Kidney (tissue), 14 donors: Measurements from ENCODE around the gene ULK4. TPM values are rescaled to one million over a fixed set of nuclear protein-coding genes. Genes with fewer than 3 reads are reported as not detected.

ENCODE experiments used
- DNase-seq, 5 donors: peaks; one replicate each; pipeline ENCODE4 v3.0.0-alpha.2; 2013 to 2020
- FAIRE-seq: peaks from 2 replicates; lab custom pipeline; 2012; peaks lifted over from hg19 to GRCh38; lab: Jason Lieb, UNC
- H3K27ac ChIP-seq, 2 donors: one replicate each; pipeline ENCODE4 v1.7.0; 2013; ENCODE audit warnings: low read depth in 2 of 2, low read length in 2 of 2, inconsistent platforms in 1 of 2
- H3K27me3 ChIP-seq: one replicate; pipeline ENCODE4 v1.7.1; 2013; ENCODE audit warnings: low read length, inconsistent platforms; ENCODE audit not compliant: control insufficient read depth, insufficient read depth
- H3K36me3 ChIP-seq, 3 donors: one replicate each; pipeline versions ENCODE4 v1.7.0 to v1.7.1; 2013; ENCODE audit warnings: low read length in 3 of 3, control low read depth in 1 of 3, inconsistent platforms in 1 of 3; ENCODE audit not compliant: insufficient read depth in 3 of 3, control insufficient read depth in 2 of 3
- H3K4me1 ChIP-seq, 3 donors: one replicate each; pipeline versions ENCODE4 v1.7.0 to v1.7.1; 2013; ENCODE audit warnings: low read length in 3 of 3, inconsistent platforms in 1 of 3, low read depth in 1 of 3; ENCODE audit not compliant: control insufficient read depth in 2 of 3, insufficient read depth in 2 of 3
- H3K4me3 ChIP-seq, 3 donors: one replicate each; pipeline versions ENCODE4 v1.7.0 to v1.8.1; 2013; ENCODE audit warnings: low read length in 3 of 3, control low read depth in 1 of 3, inconsistent platforms in 1 of 3
- H3K9ac ChIP-seq, 3 donors: one replicate each; pipeline versions ENCODE4 v1.7.0 to v1.7.1; 2013; ENCODE audit warnings: low read length in 3 of 3, control low read depth in 1 of 3, inconsistent platforms in 1 of 3
- H3K9me3 ChIP-seq, 3 donors: one replicate each; pipeline versions ENCODE4 v1.7.0 to v1.7.1; 2013; ENCODE audit warnings: low read length in 3 of 3, control low read depth in 1 of 3, inconsistent platforms in 1 of 3; ENCODE audit not compliant: control insufficient read depth in 2 of 3, insufficient read depth in 1 of 3
- CTCF ChIP-seq: IDR thresholded peaks from 3 replicates; pipeline ENCODE4 v1.5.1; 2012; ENCODE audit warnings: mild to moderate bottlenecking, moderate library complexity, borderline replicate concordance; ENCODE audit not compliant: insufficient read depth; ENCODE audit errors: extremely low read depth
- intact Hi-C: fragments of 100-400 bp; cut with DNase I; formaldehyde crosslinking; loops from one replicate; pipeline ENCODE4 v1.11.1; 2022
- polyA plus RNA-seq: library from polyadenylated mRNA; stranded (reverse); fragments of 350-450 nt; fragmentation: Illumina TruSeq; extraction: RNeasy Lipid Tissue Mini Kit (QIAGEN cat#74804); gene quantifications from one replicate; pipeline ENCODE4 v1.2.3, GENCODE V29; 2014; ENCODE audit warnings: low read depth, low replicate concordance; ENCODE audit not compliant: insufficient read depth
- total RNA-seq: library from RNA; stranded (reverse); fragmentation: NEBNext Ultra II Directional; extraction: Animal tissue kit (Norgen Biotek cat#: 25700); gene quantifications from one replicate; pipeline ENCODE4 v1.2.1, GENCODE V29; 2021
- donor health status: control.
- donor health status: control.
- donor health status: control.
- donor health status: control.
- donor health status: control.
- donor health status: DM: yes; HTN: yes; CAD: no.
- donor health status: Normal renal cell carcinoma (clear cell type).

Gene ULK4
- total and polyA plus RNA-seq, 2 donors from 2014 or later, result 4.6 to 20.5 TPM

- no peak for TF ChIP-seq CTCF
- no peaks in the 10 kb centered on the region for H3K36me3 ChIP-seq
- H3K4me3 ChIP-seq, result no peak overlapping the region
- no peak overlapping the region for H3K9ac ChIP-seq
- no peaks in the 10 kb centered on the region for H3K9me3 ChIP-seq
- intact Hi-C loops, result no loop called here
- FAIRE-seq (no peak), DNase-seq (no peak)
- H3K27me3 ChIP-seq, result no peaks in the 10 kb centered on the region
- no peaks in the 10 kb centered on the region for H3K4me1 ChIP-seq
- no peak overlapping the region for H3K27ac ChIP-seq
Observed at GRCh38 chr3:41888368-41889076, 73.4 kb downstream of the ULK4 start.

GRCh38 chr3:41882956-41883355 is 78.9 kb downstream of the ULK4 start:
- intact Hi-C loops, result loop anchor here (5.0 kb wide), 1 partner anchor 1301 kb away; no protein-coding TSS in a partner anchor
- FAIRE-seq, result no peak
- no peaks in the 10 kb centered on the region for H3K9me3 ChIP-seq

GRCh38 chr3:41881233-41881821 is 80.6 kb downstream of the ULK4 start:
- intact Hi-C loops, result loop anchor here (5.0 kb wide), 1 partner anchor 1299 kb away; no protein-coding TSS in a partner anchor
- no peak overlapping the region for H3K4me3 ChIP-seq
- no peaks in the 10 kb centered on the region for H3K4me1 ChIP-seq

More at GRCh38 chr3:41882956-41883355, 78.9 kb downstream of the ULK4 start:
- H3K36me3 ChIP-seq, result no peaks in the 10 kb centered on the region
- no peaks in the 10 kb centered on the region for H3K27me3 ChIP-seq
- no peak overlapping the region for H3K27ac ChIP-seq
- no peak for TF ChIP-seq CTCF
- H3K4me3 ChIP-seq, result peak overlapping the region in 1 of 3 donors; percentile 39
- no peaks in the 10 kb centered on the region for H3K4me1 ChIP-seq
- no peak for DNase-seq
- H3K9ac ChIP-seq, result no peak overlapping the region

More at GRCh38 chr3:41881233-41881821, 80.6 kb downstream of the ULK4 start:
- Histone ChIP-seq H3K9me3 (no peaks in the 10 kb centered on the region), H3K36me3 (no peaks in the 10 kb centered on the region), H3K9ac (no peak overlapping the region), H3K27ac (no peak overlapping the region), H3K27me3 (no peaks in the 10 kb centered on the region)
- peak; percentile 73 for TF ChIP-seq CTCF
- DNase-seq (peak in 2 of 5 donors; percentile 53 to 66), FAIRE-seq (peak; percentile 99)
